Tibial artery (tissue), 4 donors: ENCODE results near the gene ASB7.
A peak's percentile ranks its signal among the peaks of the same experiment; 100 is the strongest.

ENCODE experiments used
- DNase-seq, 2 donors: peaks; one replicate each; pipeline ENCODE4 v3.0.0-alpha.2; 2019
- H3K27ac ChIP-seq, 2 donors: fragments of 200-600 bp; sonication (generic) in 1 of 2; 1 replicate in 1 of 2; 2 replicates in 1 of 2; pipeline ENCODE4 v1.5.1; 2018 to 2019; ENCODE audit warnings: mild to moderate bottlenecking in 1 of 2
- H3K27me3 ChIP-seq, 2 donors: fragments of 200-600 bp; sonication (generic) in 1 of 2; one replicate each; pipeline versions ENCODE4 v1.5.1 to v1.6.0; 2016 to 2019
- H3K36me3 ChIP-seq, 3 donors: fragments of 200-600 bp; sonication (generic) in 2 of 3; one replicate each; pipeline ENCODE4 v1.5.1; 2016 to 2019; ENCODE audit warnings: mild to moderate bottlenecking in 2 of 3
- H3K4me1 ChIP-seq, 4 donors: fragments of 200-600 bp; sonication (generic) in 2 of 4; 1 replicate in 3 of 4; 2 replicates in 1 of 4; pipeline ENCODE4 v1.5.1; 2016 to 2019
- H3K4me3 ChIP-seq, 2 donors: fragments of 200-600 bp; sonication (generic) in 1 of 2; 1 replicate in 1 of 2; 2 replicates in 1 of 2; pipeline ENCODE4 v1.5.1; 2018 to 2019; ENCODE audit warnings: mild to moderate bottlenecking in 2 of 2
- H3K9me3 ChIP-seq, 3 donors: fragments of 200-600 bp; sonication (generic) in 1 of 3; one replicate each; pipeline ENCODE4 v1.5.1; 2016 to 2019
- CTCF ChIP-seq, 2 experiments: fragments of 200-600 bp in 1 of 2; fragments of 450-650 bp in 1 of 2; IDR thresholded peaks; one replicate each; pipeline ENCODE4 v1.5.1; 2017 to 2019; ENCODE audit warnings: antibody characterized with exemption in 2 of 2, mild to moderate bottlenecking in 1 of 2, moderate library complexity in 1 of 2
- intact Hi-C: fragments of 100-400 bp; cut with DNase I; formaldehyde crosslinking; loops from one replicate; pipeline ENCODE4 v1.15.0; 2023; ENCODE audit warnings: low total_unique reads

Gene ASB7

GRCh38 chr15:100650685-100651084, 48.3 kb downstream of the ASB7 start:
- no peak for DNase-seq
- Histone ChIP-seq H3K36me3 (peaks cover 0 to 8% (median 8%) of the 10 kb centered on the region in 3 donors), H3K4me1 (no peaks in the 10 kb centered on the region), H3K9me3 (no peaks in the 10 kb centered on the region), H3K4me3 (no peak overlapping the region), H3K27ac (no peak overlapping the region), H3K27me3 (no peaks in the 10 kb centered on the region)
- intact Hi-C loops: no loop called here
- TF ChIP-seq CTCF (IDR thresholded peaks at IDR 0.05): no peak

GRCh38 chr15:100651253-100651652, 48.9 kb downstream of the ASB7 start:
- TF ChIP-seq CTCF (IDR thresholded peaks at IDR 0.05): no peak
- Histone ChIP-seq H3K27me3 (no peaks in the 10 kb centered on the region), H3K36me3 (peaks cover 0 to 8% (median 8%) of the 10 kb centered on the region in 3 donors), H3K27ac (no peak overlapping the region), H3K4me1 (no peaks in the 10 kb centered on the region), H3K4me3 (no peak overlapping the region), H3K9me3 (no peaks in the 10 kb centered on the region)
- no peak for DNase-seq
- intact Hi-C loops: no loop called here

GRCh38 chr15:100652116-100652515, 49.7 kb downstream of the ASB7 start:
- H3K27ac ChIP-seq: no peak overlapping the region
- intact Hi-C loops: no loop called here

GRCh38 chr15:100653608-100654007, 51.2 kb downstream of the ASB7 start:
- Histone ChIP-seq H3K4me1 (no peaks in the 10 kb centered on the region), H3K9me3 (no peaks in the 10 kb centered on the region), H3K27ac (no peak overlapping the region), H3K36me3 (peaks cover 0 to 8% (median 0%) of the 10 kb centered on the region in 3 donors), H3K4me3 (no peak overlapping the region), H3K27me3 (no peaks in the 10 kb centered on the region)
- intact Hi-C loops: no loop called here
- no peak for TF ChIP-seq CTCF (IDR thresholded peaks at IDR 0.05)
- no peak for DNase-seq

More at GRCh38 chr15:100652116-100652515, 49.7 kb downstream of the ASB7 start:
- H3K9me3 ChIP-seq: no peaks in the 10 kb centered on the region
- no peaks in the 10 kb centered on the region for H3K4me1 ChIP-seq
- TF ChIP-seq CTCF (IDR thresholded peaks at IDR 0.05): no peak
- peaks cover 0 to 8% (median 8%) of the 10 kb centered on the region in 3 donors for H3K36me3 ChIP-seq
- no peaks in the 10 kb centered on the region for H3K27me3 ChIP-seq
- H3K4me3 ChIP-seq: no peak overlapping the region
- no peak for DNase-seq

- no peak for DNase-seq
- Histone ChIP-seq H3K27me3 (no peaks in the 10 kb centered on the region), H3K36me3 (no peaks in the 10 kb centered on the region), H3K4me3 (no peak overlapping the region), H3K4me1 (no peaks in the 10 kb centered on the region), H3K9me3 (no peaks in the 10 kb centered on the region), H3K27ac (no peak overlapping the region)
- no peak for TF ChIP-seq CTCF (IDR thresholded peaks at IDR 0.05)
- intact Hi-C loops: no loop called here
These were observed 56.5 kb downstream of the ASB7 start for GRCh38 chr15:100658895-100659294.

GRCh38 chr15:100661156-100661555, 58.8 kb downstream of the ASB7 start:
- no peaks in the 10 kb centered on the region for H3K9me3 ChIP-seq
- no peak overlapping the region for H3K27ac ChIP-seq
- no peak for TF ChIP-seq CTCF (IDR thresholded peaks at IDR 0.05)
- DNase-seq: peak in 1 of 2 donors; percentile 45
- no peaks in the 10 kb centered on the region for H3K4me1 ChIP-seq
- H3K27me3 ChIP-seq: no peaks in the 10 kb centered on the region
- no peaks in the 10 kb centered on the region for H3K36me3 ChIP-seq
- no peak overlapping the region for H3K4me3 ChIP-seq
- intact Hi-C loops: no loop called here
